Heart left ventricle (tissue), 16 donors: ENCODE data around the gene MYL6B. TPM values are rescaled to one million over a fixed set of nuclear protein-coding genes. Genes with fewer than 3 reads are reported as not detected.

Experiments
- ATAC-seq, 4 donors: fragments of 200-7000 bp; cut with Tn5 transposase; one replicate each; pipeline ENCODE4 v1.9.1; 2020 to 2022; ENCODE audit warnings: moderate library complexity in 4 of 4, mild to moderate bottlenecking in 3 of 4, moderate number of reproducible peaks in 1 of 4
- DNase-seq, 5 donors: peaks; one replicate each; pipeline ENCODE4 v3.0.0-alpha.2; 2020
- H3K27ac ChIP-seq, 12 donors: fragments of 200-600 bp; sonication (generic) in 4 of 12; one replicate each; pipeline versions ENCODE4 v1.5.0 to v1.8.0; 2016 to 2022; ENCODE audit warnings: mild to moderate bottlenecking in 2 of 12
- H3K27me3 ChIP-seq, 9 donors: fragments of 200-600 bp; sonication (generic) in 2 of 9; one replicate each; pipeline versions ENCODE4 v1.5.1 to v1.8.0; 2016 to 2022; ENCODE audit warnings: mild to moderate bottlenecking in 3 of 9
- H3K36me3 ChIP-seq, 9 donors: fragments of 200-600 bp; sonication (generic) in 2 of 9; one replicate each; pipeline versions ENCODE4 v1.5.0 to v1.8.0; 2018 to 2022; ENCODE audit warnings: mild to moderate bottlenecking in 2 of 9
- H3K4me1 ChIP-seq, 12 donors: fragments of 200-600 bp; sonication (generic) in 4 of 12; one replicate each; pipeline versions ENCODE4 v1.5.0 to v1.8.0; 2016 to 2022; ENCODE audit warnings: mild to moderate bottlenecking in 3 of 12
- H3K4me3 ChIP-seq, 12 donors: fragments of 200-600 bp; sonication (generic) in 4 of 12; one replicate each; pipeline versions ENCODE4 v1.5.0 to v1.8.0; 2017 to 2022; ENCODE audit warnings: mild to moderate bottlenecking in 9 of 12, moderate library complexity in 4 of 12
- H3K9me3 ChIP-seq, 12 donors: fragments of 200-600 bp; sonication (generic) in 4 of 12; one replicate each; pipeline versions ENCODE4 v1.5.0 to v1.8.0; 2016 to 2022; ENCODE audit warnings: mild to moderate bottlenecking in 1 of 12
- POLR2A ChIP-seq, 2 donors: fragments of 450-650 bp; IDR thresholded peaks; one replicate each; pipeline ENCODE4 v1.6.1; 2017; ENCODE audit warnings: antibody characterized with exemption in 2 of 2, mild to moderate bottlenecking in 2 of 2, moderate library complexity in 2 of 2
- WGBS, 4 donors: extraction: QIAGEN DNeasy Blood & Tissue Kit in 2 of 4; methylation state at CpG; one replicate each; pipeline versions ENCODE4 v1.1.5 to v1.1.7; 2013 to 2018; 5-methylcytosine and 5-hydroxymethylcytosine counted together
- intact Hi-C, 10 donors: fragments of 100-400 bp; cut with DNase I; formaldehyde crosslinking; loops; one replicate each; pipeline versions ENCODE4 v1.11.1 to v1.14.2; 2022
- polyA plus RNA-seq, 2 donors: library from polyadenylated mRNA; stranded (reverse); fragments of 200-250 nt; gene quantifications; one replicate each; pipeline ENCODE4 v1.2.3, GENCODE V29; 2013
- total RNA-seq, 9 donors: library from RNA; depleted of rRNA in 2 of 9; stranded (reverse); fragments of >200 nt in 2 of 9; fragmentation: NEBNext Ultra II Directional in 3 of 9; extraction: Animal tissue kit (Norgen Biotek cat#: 25700) in 3 of 9; gene quantifications; one replicate each; pipeline versions ENCODE4 v1.1.0 to v1.2.4, GENCODE V29; 2016 to 2023
- TF ChIP-seq, protein P1 (sequence below), 12 donors: fragments of 200-600 bp; sonication (generic) in 4 of 12; IDR thresholded peaks; one replicate each; pipeline versions ENCODE4 v1.5.0 to v1.8.0; 2018 to 2022; ENCODE audit warnings: antibody characterized with exemption in 12 of 12, mild to moderate bottlenecking in 5 of 12
- donor health status: ischemic (EF 13 %, LVEDD 7.1; RV severe dilation, severe dysfunction).
- donor health status: healthy with polysubstance abuse.
- donor health status: DM: no; HTN: yes; CAD: no.
- donor health status: DM: no; HTN: no; CAD: no.
- donor health status: ischemic (EF 25% LVEDD 6.9; RV normal size, moderate dysfunction).
- donor health status: ischemic (EF 25% LVEDD 5.7; RV mildly dilated, moderate dysfunction).
- donor health status: healthy.
- donor health status: DM: yes; HTN: yes; CAD: no.
- donor health status: ischemic (EF 35%, LVEDD 5.7; RV mildly dilated, moderate dysfunction).
- donor health status: nonischemic (EF 11% LVEDD 7.7; RV severe dilation, severe dysfunction).
- donor health status: DM: yes; HTN: yes; CAD: no.
- donor health status: PGD.
- donor health status: ischemic (EF 29% LVEDD 5.4; RV normal size, mild dysfunction).
- donor health status: nonischemic (EF 23%, LVEDD 6.1; RV moderate dilation, normal function).

The MYL6B gene
- total and polyA plus RNA-seq, 11 donors = 27.5 to 65.9 (median 41.1) TPM

DNA sequence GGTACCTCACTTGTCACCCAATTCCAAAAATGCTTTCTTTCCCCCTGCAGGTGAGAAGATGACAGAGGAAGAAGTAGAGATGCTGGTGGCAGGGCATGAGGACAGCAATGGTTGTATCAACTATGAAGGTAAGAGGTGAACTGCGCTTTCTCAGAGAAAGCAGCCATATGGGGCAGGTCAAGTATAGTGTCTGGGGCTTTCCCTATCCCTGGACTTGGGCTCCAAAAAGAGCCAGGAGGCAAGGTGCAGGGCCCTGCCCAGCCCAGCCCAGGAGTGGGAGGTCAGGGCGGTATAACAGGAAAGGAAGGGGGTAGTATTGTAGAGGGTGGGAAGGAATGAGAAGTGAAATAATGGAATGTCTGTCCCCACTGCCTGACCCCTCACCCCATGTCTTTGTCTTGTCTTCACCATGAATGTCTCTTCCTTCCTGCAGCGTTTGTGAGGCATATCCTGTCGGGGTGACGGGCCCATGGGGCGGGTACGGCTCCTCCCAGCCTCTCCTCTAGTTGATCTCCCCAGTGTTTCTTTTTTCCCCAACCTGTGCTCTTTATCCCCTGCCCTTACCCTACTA lies 7.9 kb downstream of the MYL6B start:
- no peak for DNase-seq
- peaks cover 4 to 46% (median 34%) of the 10 kb centered on the region in 12 donors for H3K4me1 ChIP-seq

DNA sequence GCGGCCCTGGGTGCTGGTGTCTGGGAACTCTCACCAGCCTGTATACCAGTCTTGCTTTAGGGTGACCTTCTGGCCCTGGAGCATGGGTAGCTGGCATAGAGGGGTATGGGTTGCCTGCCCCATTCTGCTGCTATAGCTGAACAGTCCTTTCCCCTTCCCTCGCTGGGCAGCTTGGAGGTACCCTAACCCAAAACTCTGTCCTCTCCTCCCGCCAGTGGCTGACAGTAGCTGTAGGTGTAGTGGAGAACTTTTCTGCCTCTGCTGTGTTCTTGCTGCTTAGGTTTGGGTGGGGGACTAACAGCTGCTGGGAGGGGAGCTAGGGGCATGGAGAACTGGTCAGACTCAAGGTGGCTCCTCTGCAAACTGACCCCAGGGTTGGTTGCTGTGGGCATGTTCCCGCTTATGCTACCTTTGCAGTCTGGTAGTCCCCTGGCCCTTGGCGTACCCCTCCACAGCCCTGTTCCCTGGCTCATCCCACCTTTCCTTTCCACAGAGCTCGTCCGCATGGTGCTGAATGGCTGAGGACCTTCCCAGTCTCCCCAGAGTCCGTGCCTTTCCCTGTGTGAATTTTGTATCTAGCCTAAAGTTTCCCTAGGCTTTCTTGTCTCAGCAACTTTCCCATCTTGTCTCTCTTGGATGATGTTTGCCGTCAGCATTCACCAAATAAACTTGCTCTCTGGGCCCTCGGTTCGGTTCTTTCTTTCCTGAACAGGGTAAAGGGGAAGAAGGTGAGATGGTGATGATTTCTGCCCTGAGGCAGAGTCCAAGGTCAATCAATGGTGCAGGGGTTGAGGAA lies 8.7 kb downstream of the MYL6B start:
- TF ChIP-seq POLR2A (IDR thresholded peaks at IDR 0.05) = no peak
- TF ChIP-seq, protein P1, sequence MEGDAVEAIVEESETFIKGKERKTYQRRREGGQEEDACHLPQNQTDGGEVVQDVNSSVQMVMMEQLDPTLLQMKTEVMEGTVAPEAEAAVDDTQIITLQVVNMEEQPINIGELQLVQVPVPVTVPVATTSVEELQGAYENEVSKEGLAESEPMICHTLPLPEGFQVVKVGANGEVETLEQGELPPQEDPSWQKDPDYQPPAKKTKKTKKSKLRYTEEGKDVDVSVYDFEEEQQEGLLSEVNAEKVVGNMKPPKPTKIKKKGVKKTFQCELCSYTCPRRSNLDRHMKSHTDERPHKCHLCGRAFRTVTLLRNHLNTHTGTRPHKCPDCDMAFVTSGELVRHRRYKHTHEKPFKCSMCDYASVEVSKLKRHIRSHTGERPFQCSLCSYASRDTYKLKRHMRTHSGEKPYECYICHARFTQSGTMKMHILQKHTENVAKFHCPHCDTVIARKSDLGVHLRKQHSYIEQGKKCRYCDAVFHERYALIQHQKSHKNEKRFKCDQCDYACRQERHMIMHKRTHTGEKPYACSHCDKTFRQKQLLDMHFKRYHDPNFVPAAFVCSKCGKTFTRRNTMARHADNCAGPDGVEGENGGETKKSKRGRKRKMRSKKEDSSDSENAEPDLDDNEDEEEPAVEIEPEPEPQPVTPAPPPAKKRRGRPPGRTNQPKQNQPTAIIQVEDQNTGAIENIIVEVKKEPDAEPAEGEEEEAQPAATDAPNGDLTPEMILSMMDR (IDR thresholded peaks at IDR 0.05) = no peak
- H3K27me3 ChIP-seq = no peaks in the 10 kb centered on the region
- no peaks in the 10 kb centered on the region for H3K9me3 ChIP-seq
- WGBS, 4 donors = 42 to 58% (median 46%) methylated on average over 11 of the region's 11 CpGs
- no peak for DNase-seq
- peaks cover 0 to 70% (median 68%) of the 10 kb centered on the region in 9 donors for H3K36me3 ChIP-seq
- intact Hi-C loops = no loop called here
- peaks cover 4 to 54% (median 34%) of the 10 kb centered on the region in 12 donors for H3K4me1 ChIP-seq
- no peak for ATAC-seq
- peak overlapping the region; percentile 62 to 98 (median 90) for H3K4me3 ChIP-seq
- H3K27ac ChIP-seq = peak overlapping the region in 11 of 12 donors; percentile 50 to 99 (median 98)

More for the DNA sequence above, 7.9 kb downstream of the MYL6B start:
- 4 to 13% (median 12%) methylated on average over 7 of the region's 7 CpGs for WGBS, 4 donors
- intact Hi-C loops = no loop called here
- Histone ChIP-seq H3K9me3 (no peaks in the 10 kb centered on the region), H3K27ac (peak overlapping the region; percentile 92 to 99 (median 98)), H3K36me3 (peaks cover 0 to 62% (median 59%) of the 10 kb centered on the region in 9 donors), H3K4me3 (peak overlapping the region; percentile 62 to 98 (median 90)), H3K27me3 (no peaks in the 10 kb centered on the region)
- TF ChIP-seq, protein P1 (IDR thresholded peaks at IDR 0.05) = no peak
- TF ChIP-seq POLR2A (IDR thresholded peaks at IDR 0.05) = no peak
- ATAC-seq = peak in 1 of 4 donors; percentile 1

DNA sequence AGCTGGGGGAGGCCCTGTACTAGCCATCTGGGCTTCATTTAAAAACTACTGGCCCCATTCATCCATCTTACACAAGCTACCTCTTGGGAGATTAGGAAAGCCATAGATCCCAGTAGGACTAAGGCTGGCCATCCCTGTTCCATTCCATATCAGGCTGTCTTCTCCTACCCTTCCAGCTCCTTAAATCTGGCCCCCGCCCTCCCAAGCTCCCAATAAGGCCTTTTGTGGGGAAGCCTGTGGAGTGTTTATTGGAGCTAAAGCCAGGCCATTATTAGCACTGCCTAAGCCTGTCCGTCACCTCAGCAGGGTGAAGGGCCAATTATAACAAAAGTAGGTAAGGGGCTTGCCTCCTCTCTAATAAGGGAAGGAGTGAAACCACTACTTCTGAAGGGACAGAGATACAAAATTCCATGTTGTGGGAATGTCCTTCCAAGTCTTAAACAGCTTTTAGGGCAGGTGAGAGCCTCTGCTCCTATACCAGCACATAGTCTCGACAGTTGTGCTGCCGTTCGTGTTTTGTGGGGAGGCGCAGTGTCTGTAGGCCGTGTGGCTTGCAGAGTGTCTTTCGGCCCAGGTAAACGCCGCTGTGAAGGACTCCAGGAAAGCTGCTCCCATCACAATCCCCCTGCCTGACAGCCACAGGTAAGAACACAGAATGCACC lies 9.4 kb downstream of the MYL6B start:
- ATAC-seq = no peak
- WGBS, 4 donors = 53 to 66% (median 62%) methylated on average over 10 of the region's 10 CpGs
- DNase-seq = no peak
- H3K27ac ChIP-seq = peak overlapping the region in 7 of 12 donors; percentile 92 to 98 (median 98)
- peak overlapping the region in 6 of 12 donors; percentile 84 to 98 (median 94) for H3K4me3 ChIP-seq
- intact Hi-C loops = no loop called here
- no peaks in the 10 kb centered on the region for H3K27me3 ChIP-seq
- no peaks in the 10 kb centered on the region for H3K9me3 ChIP-seq
- TF ChIP-seq POLR2A (IDR thresholded peaks at IDR 0.05) = no peak
- TF ChIP-seq, protein P1 (IDR thresholded peaks at IDR 0.05) = no peak
- H3K36me3 ChIP-seq = peaks cover 0 to 77% (median 75%) of the 10 kb centered on the region in 9 donors
- peaks cover 4 to 52% (median 33%) of the 10 kb centered on the region in 12 donors for H3K4me1 ChIP-seq
